Common myeloid progenitor, CD34-positive (primary cell): Measurements from ENCODE around the gene PTPN13.

ENCODE experiments used
- CTCF ChIA-PET: fragments of 350-600 bp; sonication (Branson Sonifier 250); formaldehyde crosslinking; loops from one replicate; lab custom pipeline; 2021; ENCODE audit warnings: antibody characterized with exemption; lab: Charles Lee
- POLR2A ChIA-PET: fragments of 350-600 bp; sonication (Branson Sonifier 250); formaldehyde crosslinking; loops from one replicate; lab custom pipeline; 2021; ENCODE audit warnings: antibody characterized with exemption; lab: Charles Lee
- DNase-seq, 3 donors: peaks; one replicate each; pipeline versions ENCODE4 v3.0.0 to v3.0.0-alpha.2; 2013
- H3K27ac ChIP-seq, 2 experiments: 1 replicate in 1 of 2; 2 replicates in 1 of 2; pipeline ENCODE4 v1.7.0; 2013; ENCODE audit warnings: inconsistent platforms in 2 of 2, low read length in 2 of 2, mild to moderate bottlenecking in 2 of 2, low read depth in 1 of 2, moderate library complexity in 1 of 2; ENCODE audit not compliant: severe bottlenecking in 2 of 2, insufficient read depth in 1 of 2, poor library complexity in 1 of 2
- H3K27me3 ChIP-seq, 5 experiments: replicated peaks in 2 of 5; 1 replicate in 3 of 5; 2 replicates in 2 of 5; pipeline versions ENCODE4 v1.6.1 to v1.7.0; 2013; ENCODE audit warnings: low read length in 4 of 5, mild to moderate bottlenecking in 2 of 5, moderate library complexity in 2 of 5, inconsistent platforms in 1 of 5; ENCODE audit not compliant: insufficient read depth in 5 of 5, control insufficient read depth in 4 of 5
- H3K36me3 ChIP-seq, 4 experiments: 1 replicate in 2 of 4; 2 replicates in 2 of 4; pipeline versions ENCODE4 v1.6.1 to v1.7.0; 2013; ENCODE audit warnings: low read length in 3 of 4, control low read depth in 1 of 4, mild to moderate bottlenecking in 1 of 4; ENCODE audit not compliant: control insufficient read depth in 4 of 4, insufficient read depth in 4 of 4
- H3K4me1 ChIP-seq, 4 experiments: 1 replicate in 3 of 4; 2 replicates in 1 of 4; pipeline versions ENCODE4 v1.6.1 to v1.7.1; 2013; ENCODE audit warnings: low read length in 3 of 4, mild to moderate bottlenecking in 3 of 4, control low read depth in 1 of 4, inconsistent platforms in 1 of 4, moderate library complexity in 1 of 4; ENCODE audit not compliant: control insufficient read depth in 4 of 4, insufficient read depth in 4 of 4; ENCODE audit errors: control extremely low read depth in 1 of 4
- H3K4me3 ChIP-seq, 7 experiments: 1 replicate in 4 of 7; 2 replicates in 3 of 7; pipeline versions ENCODE4 v1.5.1 to v1.7.0; 2013; ENCODE audit warnings: mild to moderate bottlenecking in 7 of 7, low read length in 6 of 7, moderate library complexity in 6 of 7, inconsistent platforms in 2 of 7, low read depth in 2 of 7, control low read depth in 1 of 7; ENCODE audit not compliant: insufficient read depth in 4 of 7, control insufficient read depth in 1 of 7; ENCODE audit errors: extremely low read depth in 1 of 7
- H3K9me3 ChIP-seq, 5 experiments: 1 replicate in 4 of 5; 2 replicates in 1 of 5; pipeline versions ENCODE4 v1.6.1 to v1.7.1; 2013; ENCODE audit warnings: low read length in 4 of 5, mild to moderate bottlenecking in 2 of 5, inconsistent platforms in 1 of 5, low read depth in 1 of 5, moderate library complexity in 1 of 5; ENCODE audit not compliant: control insufficient read depth in 4 of 5, insufficient read depth in 2 of 5; ENCODE audit errors: control extremely low read depth in 1 of 5
- WGBS: methylation state at CpG from one replicate; pipeline ENCODE4 v1.1.5; 2013; ENCODE audit not compliant: insufficient coverage; 5-methylcytosine and 5-hydroxymethylcytosine counted together

PTPN13 gene

GRCh38 chr4:86657910-86658309 lies 63.8 kb downstream of the PTPN13 start:
- 100% methylated on average over 3 of the region's 3 CpGs for WGBS
- Histone ChIP-seq H3K27ac (no peak overlapping the region), H3K4me3 (no peak overlapping the region), H3K27me3 (no peaks in the 10 kb centered on the region), H3K4me1 (no peaks in the 10 kb centered on the region), H3K36me3 (peaks cover 0 to 5% (median 0%) of the 10 kb centered on the region in 4 experiments), H3K9me3 (peaks cover 0 to 9% (median 2%) of the 10 kb centered on the region in 5 experiments)
- POLR2A ChIA-PET: no interaction called here
- CTCF ChIA-PET: no interaction called here
- no peak for DNase-seq

- POLR2A ChIA-PET: no interaction called here
- H3K4me1 ChIP-seq: no peaks in the 10 kb centered on the region
- CTCF ChIA-PET: no interaction called here
- no peaks in the 10 kb centered on the region for H3K27me3 ChIP-seq
- no peak overlapping the region for H3K27ac ChIP-seq
- no peak for DNase-seq
- peaks cover 0 to 3% (median 0%) of the 10 kb centered on the region in 5 experiments for H3K9me3 ChIP-seq
- no peak overlapping the region for H3K4me3 ChIP-seq
- peaks cover 0 to 5% (median 0%) of the 10 kb centered on the region in 4 experiments for H3K36me3 ChIP-seq
- no CpG with 5 or more reads among the region's 2 CpGs for WGBS
Measured at GRCh38 chr4:86660401-86660800, 66.3 kb downstream of the PTPN13 start.

- H3K27ac ChIP-seq: no peak overlapping the region
- CTCF ChIA-PET: no interaction called here
- H3K4me3 ChIP-seq: no peak overlapping the region
- no peaks in the 10 kb centered on the region for H3K27me3 ChIP-seq
- H3K36me3 ChIP-seq: peaks cover 0 to 5% (median 0%) of the 10 kb centered on the region in 4 experiments
- no peaks in the 10 kb centered on the region for H3K4me1 ChIP-seq
- POLR2A ChIA-PET: no interaction called here
- DNase-seq: no peak
- peaks cover 0 to 3% (median 0%) of the 10 kb centered on the region in 5 experiments for H3K9me3 ChIP-seq
Measured at GRCh38 chr4:86661006-86661405, 66.9 kb downstream of the PTPN13 start.

GRCh38 chr4:86661418-86661817 lies 67.3 kb downstream of the PTPN13 start:
- ChIA-PET POLR2A (no interaction called here), CTCF (no interaction called here)
- DNase-seq: no peak
- Histone ChIP-seq H3K4me3 (no peak overlapping the region), H3K27me3 (no peaks in the 10 kb centered on the region), H3K9me3 (peaks cover 0 to 3% (median 0%) of the 10 kb centered on the region in 5 experiments), H3K27ac (no peak overlapping the region), H3K4me1 (no peaks in the 10 kb centered on the region), H3K36me3 (peaks cover 0 to 5% (median 0%) of the 10 kb centered on the region in 4 experiments)
- 100% methylated on average over 1 of the region's 1 CpG for WGBS

- Histone ChIP-seq H3K36me3 (no peaks in the 10 kb centered on the region), H3K4me1 (no peaks in the 10 kb centered on the region), H3K9me3 (no peaks in the 10 kb centered on the region), H3K27ac (no peak overlapping the region), H3K27me3 (no peaks in the 10 kb centered on the region), H3K4me3 (no peak overlapping the region)
- no CpG with 5 or more reads among the region's 1 CpG for WGBS
- ChIA-PET POLR2A (no interaction called here), CTCF (no interaction called here)
- DNase-seq: no peak
Measured at GRCh38 chr4:86664959-86665358, 70.8 kb downstream of the PTPN13 start.

GRCh38 chr4:86670298-86670697 lies 76.2 kb downstream of the PTPN13 start:
- ChIA-PET CTCF (no interaction called here), POLR2A (no interaction called here)
- no peak for DNase-seq
- no peaks in the 10 kb centered on the region for H3K9me3 ChIP-seq
- no peaks in the 10 kb centered on the region for H3K36me3 ChIP-seq
- no CpG with 5 or more reads among the region's 1 CpG for WGBS
- H3K4me3 ChIP-seq: no peak overlapping the region
- H3K4me1 ChIP-seq: no peaks in the 10 kb centered on the region
- H3K27me3 ChIP-seq: no peaks in the 10 kb centered on the region
- H3K27ac ChIP-seq: no peak overlapping the region

GRCh38 chr4:86670756-86671155 lies 76.6 kb downstream of the PTPN13 start:
- Histone ChIP-seq H3K4me3 (no peak overlapping the region), H3K27me3 (no peaks in the 10 kb centered on the region), H3K4me1 (no peaks in the 10 kb centered on the region), H3K27ac (no peak overlapping the region), H3K36me3 (no peaks in the 10 kb centered on the region), H3K9me3 (no peaks in the 10 kb centered on the region)
- DNase-seq: no peak
- CTCF ChIA-PET: no interaction called here
- WGBS: 100% methylated on average over 2 of the region's 2 CpGs
- POLR2A ChIA-PET: no interaction called here
